ENCODE results near the gene FIGNL2. TPM values are rescaled to one million over a fixed set of nuclear protein-coding genes. Genes with fewer than 3 reads are reported as not detected.

The FIGNL2 gene
- total RNA-seq, 1 experiment from 2014 or later, result not detected

DNA sequence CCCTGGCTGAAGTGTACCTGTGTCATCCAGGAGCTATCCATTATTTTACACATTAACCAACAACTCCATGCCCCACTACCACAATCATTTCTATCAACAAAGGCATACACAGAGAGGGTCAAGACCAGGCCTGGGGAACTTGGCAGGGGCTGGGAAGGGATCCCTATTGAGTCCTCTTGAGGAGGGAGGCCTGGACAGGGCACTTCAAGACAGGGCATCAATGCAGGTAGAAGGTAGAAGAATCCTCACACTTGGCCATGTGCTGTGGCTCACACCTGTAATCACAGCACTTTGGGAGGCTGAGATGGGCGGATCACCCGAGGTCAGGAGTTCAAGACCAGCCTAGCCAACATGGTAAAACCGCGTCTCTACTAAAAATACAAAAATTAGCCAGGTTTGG is 26.0 kb upstream of the FIGNL2 start:
- DNase-seq (ENCODE audit: low spot score), result no peak

- peak; percentile 45 for DNase-seq (ENCODE audit: low spot score)
Measured at GRCh38 chr12:51874000-51874399, 25.5 kb upstream of the FIGNL2 start.

DNA sequence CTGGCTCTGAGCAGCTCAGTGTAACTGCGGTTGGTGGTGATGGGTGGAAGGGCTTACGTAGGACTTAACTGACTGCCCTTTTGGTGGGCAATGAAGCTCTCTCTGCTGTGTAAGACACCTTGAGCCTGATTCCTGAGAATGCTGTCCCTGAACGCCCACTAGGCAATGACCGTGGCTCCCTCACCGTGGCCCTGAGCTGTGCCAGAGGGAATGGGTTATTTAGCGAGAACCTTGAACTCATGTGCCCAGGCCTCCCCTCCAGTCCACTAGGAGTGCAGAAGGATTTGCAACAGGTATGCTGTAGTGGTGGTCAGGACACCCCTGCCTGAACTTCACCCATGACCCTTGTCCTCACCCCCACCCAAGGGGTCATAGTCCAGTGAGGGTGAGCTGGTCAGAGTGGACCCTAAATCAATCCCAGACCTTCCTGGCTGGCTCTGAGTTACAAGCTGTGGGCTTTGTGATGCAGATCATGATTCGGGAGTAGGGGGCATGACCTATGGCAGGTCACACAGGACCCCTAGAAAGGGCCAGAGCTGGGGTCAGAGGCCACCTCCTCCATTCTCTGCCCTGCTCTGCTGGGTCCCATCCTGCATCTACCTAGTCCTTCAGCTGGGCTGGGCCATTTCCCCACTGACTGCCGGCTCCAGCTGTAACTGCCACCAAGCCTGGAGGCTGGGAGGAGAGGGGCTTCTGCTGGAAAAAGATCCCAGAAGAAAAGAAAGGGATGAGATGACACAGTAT is 24.9 kb upstream of the FIGNL2 start:
- no peak for DNase-seq (ENCODE audit: low spot score)

GRCh38 chr12:51872689-51872981 is 24.1 kb upstream of the FIGNL2 start:
- DNase-seq (ENCODE audit: low spot score), result no peak

- no peak for DNase-seq (ENCODE audit: low spot score)
Measured at GRCh38 chr12:51871918-51872688, 23.6 kb upstream of the FIGNL2 start.

GRCh38 chr12:51871126-51871525 is 22.6 kb upstream of the FIGNL2 start:
- DNase-seq (ENCODE audit: low spot score), result no peak

DNA sequence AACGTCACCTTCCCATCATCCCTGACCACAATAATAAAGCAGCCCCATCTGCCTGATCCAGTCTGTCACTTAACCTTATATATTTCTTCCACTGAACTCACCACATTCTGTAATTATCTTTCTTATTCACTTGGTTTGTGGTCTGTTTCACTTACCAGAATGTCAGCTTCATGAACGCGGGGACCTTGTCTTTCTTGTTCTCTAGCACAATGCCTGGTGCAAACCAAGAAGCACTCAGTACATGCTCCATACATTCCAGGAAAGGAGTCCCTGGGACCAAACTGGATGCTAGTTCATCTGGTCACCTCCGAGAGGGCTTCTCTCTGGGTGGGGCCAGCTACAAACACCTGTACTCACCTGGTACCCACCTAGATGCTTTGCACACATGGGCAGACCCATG is 22.0 kb upstream of the FIGNL2 start:
- no peak for DNase-seq (ENCODE audit: low spot score)

DNA sequence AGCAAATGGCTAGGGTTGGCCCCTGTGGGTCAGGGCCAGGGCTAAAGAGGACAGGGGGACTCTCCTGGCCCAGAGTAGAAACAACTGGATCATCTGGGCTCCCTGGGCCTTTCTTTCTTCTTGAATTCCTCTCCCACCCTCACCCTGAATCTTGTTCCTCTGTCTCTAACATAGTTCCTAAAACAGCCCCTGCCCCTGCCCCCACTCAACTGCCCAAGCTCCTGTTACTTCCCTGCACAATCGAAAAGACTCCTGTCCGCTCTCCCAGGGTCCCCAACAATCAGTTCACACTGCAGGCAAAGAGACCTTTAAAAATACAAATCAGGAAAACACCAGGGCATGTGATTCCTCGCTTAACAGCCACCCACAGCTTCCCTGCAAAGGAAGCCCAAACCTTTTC is 21.4 kb upstream of the FIGNL2 start:
- no peak for DNase-seq (ENCODE audit: low spot score)

- no peak for DNase-seq (ENCODE audit: low spot score)
Measured at GRCh38 chr12:51869496-51869865, 21.0 kb upstream of the FIGNL2 start.

DNA sequence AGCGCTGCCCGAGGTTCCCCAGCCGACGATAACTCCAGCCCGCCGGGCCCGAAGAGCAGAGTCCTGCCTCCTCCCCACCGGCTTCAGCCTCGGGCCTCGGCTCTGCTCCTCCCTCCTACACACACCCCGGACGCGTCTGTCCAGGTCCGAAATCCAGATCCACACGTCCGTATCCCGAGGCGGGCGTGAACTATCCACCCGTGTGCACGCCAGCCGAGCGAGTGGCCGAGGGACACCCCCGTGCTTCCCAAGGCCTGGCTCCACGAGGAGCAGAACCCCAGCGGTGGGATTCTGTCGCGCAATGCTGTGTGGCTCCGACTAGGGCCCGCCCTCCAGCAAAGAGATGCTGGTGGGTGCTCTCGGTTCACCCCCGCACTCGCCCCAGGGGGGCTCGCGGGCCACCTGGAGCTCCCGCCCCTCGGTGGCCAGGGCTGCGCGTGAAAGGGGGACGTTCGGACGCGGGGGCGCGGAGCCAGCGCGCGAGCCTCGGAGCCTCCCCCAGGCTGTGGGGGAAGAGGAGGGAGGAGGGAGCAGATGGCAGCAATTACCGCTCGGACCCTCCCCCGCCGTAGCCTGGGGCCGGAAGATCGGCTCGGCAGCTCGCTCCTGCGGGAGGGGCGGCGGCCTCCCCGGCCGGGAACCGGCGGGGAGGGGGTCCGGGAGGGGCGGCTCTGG is 20.4 kb upstream of the FIGNL2 start:
- DNase-seq (ENCODE audit: low spot score), result no peak

GRCh38 chr12:51867796-51868428 is 19.4 kb upstream of the FIGNL2 start:
- DNase-seq (ENCODE audit: low spot score), result no peak

DNA sequence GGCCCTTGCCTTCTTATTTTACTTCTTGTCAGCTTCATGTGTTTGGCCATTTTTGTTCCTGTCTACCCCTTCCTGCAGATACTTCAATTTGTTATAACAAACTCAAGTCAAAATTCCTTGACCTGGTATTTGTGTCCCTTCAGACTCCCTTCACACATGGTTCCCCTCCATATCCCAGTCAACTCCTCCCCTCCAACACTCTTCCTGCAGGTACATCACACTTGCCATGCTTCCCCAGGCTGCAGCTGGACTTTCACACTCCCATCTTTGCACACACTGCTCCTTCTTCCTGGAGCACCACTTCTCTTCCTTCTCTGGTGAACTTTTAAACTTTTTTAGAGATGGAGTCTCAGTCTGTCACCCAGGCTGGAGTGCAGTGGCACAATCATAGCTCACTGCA is 18.9 kb upstream of the FIGNL2 start:
- DNase-seq (ENCODE audit: low spot score), result no peak

- no peak for DNase-seq (ENCODE audit: low spot score)
Measured at GRCh38 chr12:51866762-51867161, 18.2 kb upstream of the FIGNL2 start.

DNA sequence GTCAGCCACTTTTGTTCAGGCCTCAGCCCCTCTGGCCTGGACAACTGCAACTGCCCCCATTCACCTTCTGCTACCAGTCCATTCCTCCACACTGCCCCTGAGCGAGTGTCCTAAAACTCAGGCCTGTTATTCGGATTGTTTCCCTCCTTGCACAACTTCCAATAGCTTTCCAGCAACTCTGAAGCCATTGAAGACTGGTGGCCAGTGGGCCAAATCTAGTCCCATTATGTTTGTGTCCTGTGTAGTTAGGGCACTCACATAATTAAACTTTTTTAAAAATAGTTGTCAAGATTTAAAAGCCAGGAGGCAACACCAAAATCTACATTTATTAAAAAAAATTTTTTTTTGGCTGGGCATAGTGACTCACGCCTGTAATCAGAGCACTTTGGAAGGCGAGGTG is 17.8 kb upstream of the FIGNL2 start:
- no peak for DNase-seq (ENCODE audit: low spot score)

GRCh38 chr12:51865757-51866270 is 17.3 kb upstream of the FIGNL2 start:
- DNase-seq (ENCODE audit: low spot score), result no peak

- no peak for DNase-seq (ENCODE audit: low spot score)
Measured at GRCh38 chr12:51864833-51865670, 16.5 kb upstream of the FIGNL2 start.

DNA sequence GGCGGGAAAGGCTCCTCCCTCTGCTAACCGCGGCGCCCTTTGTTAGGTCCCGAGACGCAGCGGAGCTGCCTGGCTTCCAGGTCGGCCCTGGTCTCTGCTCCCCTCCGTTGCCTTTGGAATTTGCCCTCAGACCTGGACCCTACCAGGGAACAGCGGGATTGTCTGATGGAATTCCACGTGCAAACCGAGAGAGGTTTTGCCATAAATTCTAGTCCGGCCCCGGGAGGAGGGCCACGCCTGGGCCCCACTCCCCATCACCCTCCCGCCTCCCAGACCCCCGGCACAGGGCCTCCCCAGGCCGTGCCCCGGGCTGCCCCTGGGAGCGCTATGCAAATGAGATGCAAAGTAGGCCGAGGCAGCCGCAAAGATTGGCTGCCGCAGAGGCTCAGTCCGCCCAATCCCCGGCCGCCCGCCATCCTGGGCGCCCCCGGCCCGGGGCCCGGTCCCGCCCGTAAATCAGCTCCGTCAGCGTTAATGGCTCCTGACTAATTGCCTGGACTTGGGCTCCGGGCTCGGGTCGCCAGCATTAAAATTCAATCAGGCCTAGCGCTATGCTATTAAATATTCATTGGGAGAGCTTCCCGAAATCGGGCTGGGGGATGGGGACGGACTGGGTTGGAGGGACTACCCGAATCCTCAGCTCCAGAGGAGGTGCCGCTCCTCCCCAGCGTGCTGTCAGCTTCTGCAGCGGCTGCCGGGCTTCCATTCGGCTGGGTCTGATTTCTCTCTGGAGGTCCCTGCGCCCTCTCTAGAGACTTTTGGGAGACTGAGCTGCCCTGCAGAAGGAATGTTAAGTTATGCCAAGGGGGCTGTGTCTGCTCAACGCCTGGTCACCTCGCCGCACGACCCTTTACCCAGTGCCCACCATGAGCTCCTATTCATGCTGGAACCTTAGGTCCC is 15.7 kb upstream of the FIGNL2 start:
- no peak for DNase-seq (ENCODE audit: low spot score)

DNA sequence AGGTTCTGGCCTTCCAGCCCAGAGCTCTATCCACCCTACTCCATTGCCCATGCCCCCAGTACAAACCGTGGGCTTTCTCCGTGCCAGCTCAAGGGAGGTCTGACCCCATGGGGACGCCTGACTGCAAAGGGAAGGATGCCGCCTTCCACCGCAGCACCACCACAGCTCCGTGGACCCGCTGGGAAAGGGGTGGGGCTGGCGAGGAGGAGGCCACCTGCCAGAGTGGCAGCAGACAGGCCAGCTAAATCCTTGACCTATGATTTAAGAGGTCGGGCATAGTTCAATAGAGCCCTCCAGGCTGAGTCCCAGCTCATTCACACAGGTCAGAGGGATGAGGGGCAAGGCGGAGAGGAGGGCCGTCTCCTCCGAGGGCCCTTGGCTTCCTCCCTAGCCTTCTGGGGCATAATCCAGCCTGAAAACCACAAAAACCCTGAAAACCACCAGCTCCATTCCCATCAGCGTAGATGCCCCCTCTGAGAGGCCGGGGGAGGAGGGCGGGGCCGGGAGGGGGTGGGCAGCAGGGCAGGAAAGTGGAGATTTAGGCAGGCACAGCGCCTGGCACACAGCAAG is 14.9 kb upstream of the FIGNL2 start:
- DNase-seq (ENCODE audit: low spot score), result no peak

GRCh38 chr12:51862947-51863346 is 14.4 kb upstream of the FIGNL2 start:
- no peak for DNase-seq (ENCODE audit: low spot score)

- no peak for DNase-seq (ENCODE audit: low spot score)
Measured at GRCh38 chr12:51860986-51861385, 12.5 kb upstream of the FIGNL2 start.
